Mammary epithelial cell (primary cell): Measurements from ENCODE around the gene ARMC9.

ENCODE experiments used
- EZH2 ChIP-seq: IDR thresholded peaks from 2 replicates; pipeline ENCODE4 v1.6.1; 2012; ENCODE audit warnings: low read length, inconsistent platforms, borderline replicate concordance
- TF ChIP-seq, protein P1 (sequence below), 2 donors: IDR thresholded peaks in 1 of 2; conservative IDR thresholded peaks in 1 of 2; 2 replicates each; pipeline ENCODE4 v1.5.1; 2011 to 2012; ENCODE audit warnings: inconsistent platforms in 2 of 2, low read length in 2 of 2, mild to moderate bottlenecking in 2 of 2, control low read depth in 1 of 2, low read depth in 1 of 2; ENCODE audit not compliant: insufficient read depth in 1 of 2; ENCODE audit errors: extremely low read depth in 1 of 2

GRCh38 chr2:231223001-231223375 is 24.6 kb downstream of the ARMC9 start:
- TF ChIP-seq, protein P1, sequence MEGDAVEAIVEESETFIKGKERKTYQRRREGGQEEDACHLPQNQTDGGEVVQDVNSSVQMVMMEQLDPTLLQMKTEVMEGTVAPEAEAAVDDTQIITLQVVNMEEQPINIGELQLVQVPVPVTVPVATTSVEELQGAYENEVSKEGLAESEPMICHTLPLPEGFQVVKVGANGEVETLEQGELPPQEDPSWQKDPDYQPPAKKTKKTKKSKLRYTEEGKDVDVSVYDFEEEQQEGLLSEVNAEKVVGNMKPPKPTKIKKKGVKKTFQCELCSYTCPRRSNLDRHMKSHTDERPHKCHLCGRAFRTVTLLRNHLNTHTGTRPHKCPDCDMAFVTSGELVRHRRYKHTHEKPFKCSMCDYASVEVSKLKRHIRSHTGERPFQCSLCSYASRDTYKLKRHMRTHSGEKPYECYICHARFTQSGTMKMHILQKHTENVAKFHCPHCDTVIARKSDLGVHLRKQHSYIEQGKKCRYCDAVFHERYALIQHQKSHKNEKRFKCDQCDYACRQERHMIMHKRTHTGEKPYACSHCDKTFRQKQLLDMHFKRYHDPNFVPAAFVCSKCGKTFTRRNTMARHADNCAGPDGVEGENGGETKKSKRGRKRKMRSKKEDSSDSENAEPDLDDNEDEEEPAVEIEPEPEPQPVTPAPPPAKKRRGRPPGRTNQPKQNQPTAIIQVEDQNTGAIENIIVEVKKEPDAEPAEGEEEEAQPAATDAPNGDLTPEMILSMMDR (conservative IDR thresholded peaks at IDR 0.05 in 1 of 2, IDR thresholded peaks at IDR 0.05 in 1 of 2; ENCODE audit: extremely low read depth in 1 of 2, insufficient read depth in 1 of 2, low read depth in 1 of 2, low read length in 2 of 2) = no peak
- TF ChIP-seq EZH2 = no peak
